ENCODE results near the gene LAIR2.
A peak's percentile ranks its signal among the peaks of the same experiment; 100 is the strongest.
"Not testable (repeated sequence)": the region's sequence is repeated elsewhere in the genome, so short reads cannot be mapped to it uniquely, and the experiment has no call there.

The LAIR2 gene

DNA sequence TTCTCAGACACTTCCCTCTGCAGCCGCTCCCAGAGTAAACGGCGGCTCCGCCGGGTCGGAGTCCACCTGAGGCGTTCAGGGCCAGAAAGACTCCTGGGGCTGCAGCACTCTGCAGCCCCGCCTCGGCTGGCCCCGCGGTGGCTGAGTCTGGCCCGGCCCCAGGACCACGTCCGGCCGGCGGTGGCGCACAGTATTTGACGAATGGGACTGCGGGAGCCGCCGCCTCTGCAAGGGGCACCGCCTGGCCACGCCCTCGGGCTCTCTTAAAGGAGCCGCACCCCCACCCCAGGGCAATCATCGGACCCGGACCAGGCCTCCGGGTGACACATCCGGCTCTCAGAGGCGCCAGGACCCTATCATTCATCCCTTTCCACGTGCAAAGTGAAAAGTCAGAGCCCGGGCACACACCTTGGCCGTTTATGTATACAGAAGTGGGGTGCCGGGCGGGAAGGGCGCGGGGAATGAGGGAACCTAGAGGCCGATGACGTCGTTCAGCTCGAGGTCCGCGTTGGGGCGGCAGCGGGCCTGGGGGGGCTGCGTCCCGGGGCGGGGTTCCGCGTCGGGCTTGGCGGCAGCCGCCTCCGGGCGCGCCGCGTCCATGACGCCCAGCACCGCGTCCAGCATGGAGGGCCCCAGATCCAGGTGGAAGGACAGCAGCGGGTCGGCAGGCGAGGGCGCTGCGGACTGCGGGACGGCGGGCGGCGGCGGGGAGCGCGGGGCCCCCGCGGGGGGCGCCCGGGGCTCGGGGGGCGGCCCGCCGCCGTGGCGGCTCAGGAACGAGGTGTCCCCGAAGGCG lies 37.8 kb upstream of the LAIR2 start:
- H3K27ac ChIP-seq (ENCODE audit: insufficient read depth, low read depth, low read length, poor library complexity, severe bottlenecking) = peak overlapping the region; percentile 91
- peaks cover 25% of the 10 kb centered on the region for H3K27me3 ChIP-seq (ENCODE audit: control insufficient read depth, insufficient read depth, low read length, poor library complexity, severe bottlenecking)
- no peaks in the 10 kb centered on the region for H3K9me3 ChIP-seq (ENCODE audit: control insufficient read depth, low read length)
- WGBS, 2 experiments = 7 to 8% methylated on average over 87 of the region's 87 CpGs
- no peaks in the 10 kb centered on the region for H3K4me1 ChIP-seq (ENCODE audit: control insufficient read depth, insufficient read depth, low read length)
- H3K36me3 ChIP-seq (ENCODE audit: control insufficient read depth, insufficient read depth, low read length) = peaks cover 18% of the 10 kb centered on the region
- peak overlapping the region; percentile 51 for H3K4me3 ChIP-seq (ENCODE audit: insufficient read depth, low read depth, low read length)

DNA sequence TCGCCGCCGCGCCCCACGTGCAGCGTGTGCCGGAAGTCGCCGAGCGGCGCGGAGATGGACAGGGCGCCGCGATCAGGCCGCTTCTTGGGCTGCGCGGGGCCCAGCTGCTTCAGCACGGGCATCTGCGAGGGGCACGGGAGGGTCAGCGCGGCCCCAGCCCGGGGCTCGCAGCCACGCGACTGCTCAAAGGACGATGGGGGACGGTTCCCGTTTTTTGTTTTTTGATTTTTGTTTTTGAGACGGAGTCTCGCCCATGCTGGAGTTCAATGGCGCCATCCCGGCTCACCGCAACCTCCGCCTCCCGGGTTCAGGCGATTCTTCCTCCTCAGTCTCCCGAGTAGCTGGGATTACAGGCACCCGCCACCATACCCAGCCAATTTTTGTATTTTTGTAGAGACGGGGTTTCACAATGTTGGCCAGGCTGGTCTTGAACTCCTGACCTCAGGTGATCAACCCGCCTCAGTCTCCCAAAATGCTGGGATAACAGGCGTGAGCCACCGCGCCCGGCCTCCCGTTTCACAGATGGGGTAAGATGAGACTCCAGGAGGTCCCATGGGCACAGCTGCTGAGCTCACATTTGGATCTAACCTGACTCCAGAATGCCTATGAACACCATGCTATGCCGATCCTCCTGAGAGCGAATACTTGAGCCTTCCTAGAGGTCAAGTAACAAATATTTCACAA lies 37.1 kb upstream of the LAIR2 start:
- WGBS, 2 experiments = 84 to 87% methylated on average over 49 of the region's 49 CpGs
- peaks cover 32% of the 10 kb centered on the region for H3K27me3 ChIP-seq (ENCODE audit: control insufficient read depth, insufficient read depth, low read length, poor library complexity, severe bottlenecking)
- H3K4me1 ChIP-seq (ENCODE audit: control insufficient read depth, insufficient read depth, low read length) = no peaks in the 10 kb centered on the region
- H3K27ac ChIP-seq (ENCODE audit: insufficient read depth, low read depth, low read length, poor library complexity, severe bottlenecking) = no peak overlapping the region
- no peaks in the 10 kb centered on the region for H3K9me3 ChIP-seq (ENCODE audit: control insufficient read depth, low read length)
- H3K36me3 ChIP-seq (ENCODE audit: control insufficient read depth, insufficient read depth, low read length) = peaks cover 13% of the 10 kb centered on the region
- H3K4me3 ChIP-seq (ENCODE audit: insufficient read depth, low read depth, low read length) = no peak overlapping the region

DNA sequence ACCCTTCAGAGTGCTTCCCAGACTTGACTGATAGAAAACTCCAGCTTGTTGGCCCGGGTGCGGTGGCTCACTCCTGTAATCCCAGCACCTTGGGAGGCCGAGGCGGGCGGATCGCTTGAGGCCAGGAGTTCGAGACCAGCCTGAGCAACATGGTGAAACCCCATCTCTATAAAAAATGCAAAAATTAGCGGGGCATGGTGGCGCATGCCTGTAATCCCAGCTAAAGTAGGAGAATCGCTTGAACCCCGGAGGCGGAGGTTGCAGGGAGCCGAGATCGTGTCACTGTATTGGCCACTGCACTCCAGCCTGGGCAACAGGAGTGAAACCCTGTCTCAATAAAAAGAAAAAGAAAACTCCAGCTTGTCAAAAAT lies 36.5 kb upstream of the LAIR2 start:
- H3K36me3 ChIP-seq (ENCODE audit: control insufficient read depth, insufficient read depth, low read length); H3K9me3 ChIP-seq (ENCODE audit: control insufficient read depth, low read length); H3K4me3 ChIP-seq (ENCODE audit: insufficient read depth, low read depth, low read length); H3K27ac ChIP-seq (ENCODE audit: insufficient read depth, low read depth, low read length, poor library complexity, severe bottlenecking); H3K4me1 ChIP-seq (ENCODE audit: control insufficient read depth, insufficient read depth, low read length): not testable (repeated sequence)
- H3K27me3 ChIP-seq (ENCODE audit: control insufficient read depth, insufficient read depth, low read length, poor library complexity, severe bottlenecking) = peaks cover 38% of the 10 kb centered on the region
- WGBS, 2 experiments = 92% methylated on average over 14 of the region's 14 CpGs

DNA sequence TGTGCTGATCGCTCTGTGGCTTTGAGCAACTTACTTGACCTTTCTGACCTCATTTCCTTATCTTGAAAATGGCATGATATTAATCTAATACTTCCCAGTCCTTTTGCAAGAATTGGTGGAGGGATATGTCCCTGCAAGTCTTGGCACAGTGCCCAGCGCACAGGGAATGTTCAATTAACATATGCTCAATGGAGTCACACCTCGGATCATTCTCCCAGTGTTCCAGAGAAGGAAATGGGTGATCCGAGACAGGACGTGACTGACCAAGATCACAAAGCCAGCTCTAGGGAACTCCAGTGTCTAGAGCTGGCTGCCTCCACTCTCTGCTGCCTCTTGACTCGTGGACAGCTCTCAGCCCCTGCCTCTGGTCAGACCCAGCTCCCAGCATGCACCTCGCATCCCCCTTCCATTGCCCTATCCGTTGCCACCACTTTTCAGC lies 33.1 kb upstream of the LAIR2 start:
- H3K27me3 ChIP-seq (ENCODE audit: control insufficient read depth, insufficient read depth, low read length, poor library complexity, severe bottlenecking) = peaks cover 37% of the 10 kb centered on the region
- peaks cover 16% of the 10 kb centered on the region for H3K4me1 ChIP-seq (ENCODE audit: control insufficient read depth, insufficient read depth, low read length)
- no peak overlapping the region for H3K27ac ChIP-seq (ENCODE audit: insufficient read depth, low read depth, low read length, poor library complexity, severe bottlenecking)
- H3K36me3 ChIP-seq (ENCODE audit: control insufficient read depth, insufficient read depth, low read length) = no peaks in the 10 kb centered on the region
- H3K9me3 ChIP-seq (ENCODE audit: control insufficient read depth, low read length) = no peaks in the 10 kb centered on the region
- H3K4me3 ChIP-seq (ENCODE audit: insufficient read depth, low read depth, low read length) = no peak overlapping the region
- 66 to 71% methylated on average over 8 of the region's 8 CpGs for WGBS, 2 experiments

DNA sequence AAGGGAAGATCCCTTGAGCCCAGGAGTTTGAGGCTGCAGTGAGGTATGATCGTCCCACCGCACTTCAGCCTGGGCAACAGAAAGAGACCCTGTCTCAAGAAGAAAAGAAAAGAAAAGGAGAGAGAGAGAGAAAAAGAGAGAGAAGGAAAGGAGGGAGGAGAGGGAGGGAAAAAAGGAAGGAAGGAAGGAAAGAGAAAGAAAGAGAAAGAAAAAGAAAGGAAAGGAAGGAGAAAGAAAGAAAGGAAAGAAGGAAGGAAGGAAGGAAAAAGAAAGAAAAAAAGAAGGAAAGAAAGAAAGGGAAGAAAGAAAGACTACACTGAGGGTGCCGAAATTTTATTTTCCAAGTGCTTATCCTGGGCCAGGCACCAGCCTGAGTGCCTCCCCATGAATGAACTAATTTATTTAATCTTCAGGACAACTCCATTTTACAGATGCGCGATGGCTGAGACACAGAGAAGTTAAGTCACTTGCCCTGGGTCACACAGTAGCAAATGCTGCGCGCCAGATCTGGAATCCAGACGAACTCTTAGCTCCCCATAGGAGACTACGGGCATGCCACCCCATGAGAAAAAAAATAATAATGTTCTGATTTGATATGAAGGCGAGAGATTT lies 32.2 kb upstream of the LAIR2 start:
- Histone ChIP-seq H3K27me3 (ENCODE audit: control insufficient read depth, insufficient read depth, low read length, poor library complexity, severe bottlenecking) (peaks cover 35% of the 10 kb centered on the region), H3K9me3 (ENCODE audit: control insufficient read depth, low read length) (no peaks in the 10 kb centered on the region), H3K27ac (ENCODE audit: insufficient read depth, low read depth, low read length, poor library complexity, severe bottlenecking) (no peak overlapping the region), H3K4me3 (ENCODE audit: insufficient read depth, low read depth, low read length) (no peak overlapping the region), H3K4me1 (ENCODE audit: control insufficient read depth, insufficient read depth, low read length) (peaks cover 16% of the 10 kb centered on the region), H3K36me3 (ENCODE audit: control insufficient read depth, insufficient read depth, low read length) (no peaks in the 10 kb centered on the region)
- 86% methylated on average over 10 of the region's 10 CpGs for WGBS, 2 experiments

DNA sequence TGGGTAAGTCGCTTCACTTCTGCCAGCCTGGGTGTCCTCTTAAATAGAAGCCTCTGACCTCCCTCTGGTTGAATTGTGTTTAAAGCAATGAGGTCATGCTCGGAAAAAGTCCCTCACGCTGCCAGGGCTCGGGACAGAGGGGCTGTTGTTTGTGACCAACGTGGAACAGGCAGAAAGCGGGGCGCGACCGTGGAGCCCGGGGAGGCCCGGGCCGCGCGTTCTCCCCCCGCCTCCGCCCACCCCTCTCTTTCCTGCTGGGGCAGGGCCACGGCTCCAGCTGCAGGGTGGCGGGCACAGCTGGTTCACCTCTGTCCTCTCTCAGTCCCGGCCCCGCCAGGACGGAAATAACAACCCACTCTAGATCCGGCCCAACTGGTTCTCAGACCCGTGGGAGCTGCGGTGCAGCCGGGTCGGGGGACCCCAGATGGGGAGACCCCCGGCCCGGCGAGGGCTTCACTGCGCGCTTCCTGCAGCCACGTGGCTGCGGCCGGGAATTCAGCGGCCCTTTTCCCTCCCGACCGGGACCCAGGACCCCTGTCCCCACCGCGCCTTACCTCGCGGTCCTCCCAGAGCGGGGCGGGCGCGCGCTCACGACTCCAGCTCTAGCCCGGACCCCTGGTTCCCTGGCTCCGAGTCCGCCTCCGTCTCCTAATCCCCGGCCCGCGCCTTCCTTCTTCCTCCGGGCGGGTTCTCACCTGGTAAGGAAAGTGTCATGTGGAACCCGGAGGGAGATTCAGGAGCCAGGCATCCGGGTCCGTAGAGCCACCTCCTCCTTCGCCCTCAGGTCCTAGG lies 31.4 kb upstream of the LAIR2 start:
- H3K27me3 ChIP-seq (ENCODE audit: control insufficient read depth, insufficient read depth, low read length, poor library complexity, severe bottlenecking) = peaks cover 28% of the 10 kb centered on the region
- H3K36me3 ChIP-seq (ENCODE audit: control insufficient read depth, insufficient read depth, low read length) = no peaks in the 10 kb centered on the region
- H3K27ac ChIP-seq (ENCODE audit: insufficient read depth, low read depth, low read length, poor library complexity, severe bottlenecking) = no peak overlapping the region
- H3K9me3 ChIP-seq (ENCODE audit: control insufficient read depth, low read length) = no peaks in the 10 kb centered on the region
- WGBS, 2 experiments = 16 to 20% methylated on average over 60 of the region's 60 CpGs
- H3K4me3 ChIP-seq (ENCODE audit: insufficient read depth, low read depth, low read length) = peak overlapping the region; percentile 27
- H3K4me1 ChIP-seq (ENCODE audit: control insufficient read depth, insufficient read depth, low read length) = peaks cover 16% of the 10 kb centered on the region

DNA sequence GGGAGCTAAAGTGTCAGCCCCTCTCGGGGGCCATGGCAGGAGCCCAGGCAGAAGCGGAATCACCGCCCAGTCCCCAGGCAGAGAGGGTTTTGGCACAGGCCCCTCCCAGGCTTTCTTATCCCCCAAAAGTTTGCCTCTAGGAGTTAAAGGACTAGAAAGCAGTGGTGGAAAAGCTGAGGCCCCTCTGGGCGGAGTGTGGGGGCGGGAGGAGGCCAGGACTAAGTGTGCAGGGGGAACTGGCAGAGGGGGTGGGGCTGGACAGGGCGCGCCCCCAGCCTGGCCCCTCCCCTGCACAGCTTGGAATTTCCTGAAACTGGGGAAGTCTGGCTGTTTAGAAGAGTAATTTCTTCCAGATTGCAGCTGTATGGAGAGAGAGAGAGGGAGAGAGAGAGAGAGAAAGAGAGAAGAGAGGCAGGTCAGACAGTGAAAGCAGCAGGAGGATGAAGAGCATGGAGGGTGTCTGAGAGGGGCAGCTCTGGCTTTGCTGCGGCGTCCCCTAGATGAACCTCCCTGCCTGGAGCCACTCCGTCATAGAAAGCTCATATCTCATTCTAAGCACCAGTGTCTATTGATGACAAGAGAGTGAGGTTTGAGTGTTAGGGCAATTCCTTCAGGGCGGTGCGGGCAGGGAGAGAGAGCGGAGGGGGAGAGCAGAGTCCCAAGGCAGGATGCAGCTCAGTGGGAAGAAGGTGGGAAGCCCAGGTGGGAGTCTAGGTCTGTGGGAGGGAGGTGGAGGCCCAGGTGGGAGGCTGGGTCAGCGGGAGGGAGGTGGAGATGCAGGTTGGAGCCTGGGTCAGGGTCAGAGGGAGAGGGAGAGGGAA lies 29.4 kb upstream of the LAIR2 start, which contains the start of gene CDC42EP5:
Gene CDC42EP5 (minus strand): TSS at position 226 of the 821 bp plus-strand sequence. CDS start 7,749 bp downstream, outside the sequence.
- 46 to 48% methylated on average over 13 to 14 of the region's 14 CpGs for WGBS, 2 experiments
- Histone ChIP-seq H3K27ac (ENCODE audit: insufficient read depth, low read depth, low read length, poor library complexity, severe bottlenecking) (peak within 1 kb of the TSS; percentile 36), H3K36me3 (ENCODE audit: control insufficient read depth, insufficient read depth, low read length) (no peaks in the 10 kb centered on the region), H3K27me3 (ENCODE audit: control insufficient read depth, insufficient read depth, low read length, poor library complexity, severe bottlenecking) (peaks cover 25% of the 10 kb centered on the region), H3K4me1 (ENCODE audit: control insufficient read depth, insufficient read depth, low read length) (peaks cover 16% of the 10 kb centered on the region), H3K9me3 (ENCODE audit: control insufficient read depth, low read length) (no peaks in the 10 kb centered on the region), H3K4me3 (ENCODE audit: insufficient read depth, low read depth, low read length) (peak within 1 kb of the TSS; percentile 4)

DNA sequence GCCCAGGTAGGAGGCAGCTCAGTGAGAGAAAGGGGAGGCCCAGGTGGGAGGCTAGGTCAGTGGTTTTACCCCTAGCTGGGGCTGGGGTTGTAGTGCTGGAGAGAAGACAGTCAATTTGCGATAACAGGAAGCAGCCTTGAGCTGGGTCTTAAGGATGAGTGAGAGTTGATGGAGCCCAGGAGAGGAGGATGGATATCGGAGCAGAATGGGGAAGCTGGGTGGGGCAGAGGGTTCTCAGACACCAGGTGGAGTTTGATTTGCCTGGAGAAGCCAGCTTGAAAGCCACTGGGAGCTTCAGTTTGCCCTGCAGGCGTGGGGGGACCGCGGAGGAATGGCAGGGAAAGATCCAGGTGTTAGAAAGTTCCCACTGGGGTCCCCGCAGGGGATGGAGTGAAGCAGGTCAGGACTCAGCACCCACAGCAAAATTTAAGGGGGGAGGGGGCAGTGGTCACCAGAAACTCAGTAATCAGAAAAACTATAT lies 28.7 kb upstream of the LAIR2 start:
- peaks cover 16% of the 10 kb centered on the region for H3K4me1 ChIP-seq (ENCODE audit: control insufficient read depth, insufficient read depth, low read length)
- no peak overlapping the region for H3K4me3 ChIP-seq (ENCODE audit: insufficient read depth, low read depth, low read length)
- WGBS, 2 experiments = 73% methylated on average over 5 to 6 of the region's 6 CpGs
- no peak overlapping the region for H3K27ac ChIP-seq (ENCODE audit: insufficient read depth, low read depth, low read length, poor library complexity, severe bottlenecking)
- H3K9me3 ChIP-seq (ENCODE audit: control insufficient read depth, low read length) = no peaks in the 10 kb centered on the region
- H3K27me3 ChIP-seq (ENCODE audit: control insufficient read depth, insufficient read depth, low read length, poor library complexity, severe bottlenecking) = peaks cover 25% of the 10 kb centered on the region
- H3K36me3 ChIP-seq (ENCODE audit: control insufficient read depth, insufficient read depth, low read length) = no peaks in the 10 kb centered on the region

DNA sequence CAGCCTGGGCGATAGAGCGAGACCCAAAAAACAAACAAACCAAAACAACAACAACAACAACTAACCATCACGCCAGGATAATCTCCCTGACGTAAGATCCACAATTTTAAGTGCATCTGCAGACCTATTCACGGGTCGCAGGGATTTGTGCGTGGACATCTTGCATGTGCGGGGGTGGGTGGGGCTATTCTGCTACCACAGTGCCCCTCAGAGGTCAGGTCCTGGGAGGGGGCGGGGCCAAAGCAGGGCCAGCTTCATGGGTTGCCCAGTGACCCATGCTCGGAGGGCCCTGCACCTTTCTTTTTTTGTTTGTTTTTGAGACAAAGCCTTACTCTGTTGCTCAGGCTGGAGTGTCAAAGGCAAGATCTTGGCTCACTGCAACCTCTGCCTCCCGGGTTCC lies 26.9 kb upstream of the LAIR2 start:
- peaks cover 10% of the 10 kb centered on the region for H3K27me3 ChIP-seq (ENCODE audit: control insufficient read depth, insufficient read depth, low read length, poor library complexity, severe bottlenecking)
- H3K4me1 ChIP-seq (ENCODE audit: control insufficient read depth, insufficient read depth, low read length) = peaks cover 16% of the 10 kb centered on the region
- 82 to 86% methylated on average over 11 of the region's 11 CpGs for WGBS, 2 experiments
- no peaks in the 10 kb centered on the region for H3K36me3 ChIP-seq (ENCODE audit: control insufficient read depth, insufficient read depth, low read length)
- no peak overlapping the region for H3K27ac ChIP-seq (ENCODE audit: insufficient read depth, low read depth, low read length, poor library complexity, severe bottlenecking)
- H3K4me3 ChIP-seq (ENCODE audit: insufficient read depth, low read depth, low read length) = no peak overlapping the region
- no peaks in the 10 kb centered on the region for H3K9me3 ChIP-seq (ENCODE audit: control insufficient read depth, low read length)

All from ectodermal cell (in vitro differentiated cells).